ENCODE data around the gene RUSF1.

RUSF1 gene

GRCh38 chr16:31529937-31530312 lies 21.7 kb upstream of the RUSF1 start:
- Histone ChIP-seq H3K4me1 (ENCODE audit: insufficient read depth, low read length) (no peaks in the 10 kb centered on the region), H2AFZ (ENCODE audit: low read depth, low read length) (no peak overlapping the region), H3K27me3 (ENCODE audit: insufficient read depth, low read length, poor library complexity) (peaks cover 4% of the 10 kb centered on the region), H3K9ac (ENCODE audit: low read depth, low read length) (no peak overlapping the region), H3K4me2 (ENCODE audit: insufficient read depth, low read length) (no peak overlapping the region), H4K20me1 (ENCODE audit: insufficient read depth, low read length) (no peaks in the 10 kb centered on the region), H3K36me3 (ENCODE audit: insufficient read depth, low read length) (no peaks in the 10 kb centered on the region), H3K4me3 (ENCODE audit: low read depth in 1 of 2, low read length in 2 of 2) (no peak overlapping the region), H3K9me3 (ENCODE audit: insufficient read depth, low read length, severe bottlenecking) (no peaks in the 10 kb centered on the region), H3K27ac (ENCODE audit: low read length) (no peak overlapping the region), H3K79me2 (ENCODE audit: insufficient read depth, low read length) (no peaks in the 10 kb centered on the region)
- DNase-seq = no peak
- no peak for TF ChIP-seq CTCF (IDR thresholded peaks at IDR 0.05; ENCODE audit: borderline replicate concordance, extremely low read depth, low read length, poor library complexity, severe bottlenecking)
- TF ChIP-seq EZH2 (IDR thresholded peaks at IDR 0.05; ENCODE audit: borderline replicate concordance, low read depth, low read length, severe bottlenecking) = no peak
- no peak for ATAC-seq (ENCODE audit: insufficient read depth, low read depth)

- H3K27me3 ChIP-seq (ENCODE audit: insufficient read depth, low read length, poor library complexity) = peaks cover 4% of the 10 kb centered on the region
- H4K20me1 ChIP-seq (ENCODE audit: insufficient read depth, low read length) = no peaks in the 10 kb centered on the region
- H2AFZ ChIP-seq (ENCODE audit: low read depth, low read length) = no peak overlapping the region
- ATAC-seq (ENCODE audit: insufficient read depth, low read depth) (no peak), DNase-seq (no peak)
- TF ChIP-seq CTCF (IDR thresholded peaks at IDR 0.05; ENCODE audit: borderline replicate concordance, extremely low read depth, low read length, poor library complexity, severe bottlenecking) (no peak), EZH2 (IDR thresholded peaks at IDR 0.05; ENCODE audit: borderline replicate concordance, low read depth, low read length, severe bottlenecking) (no peak)
- no peaks in the 10 kb centered on the region for H3K9me3 ChIP-seq (ENCODE audit: insufficient read depth, low read length, severe bottlenecking)
- no peaks in the 10 kb centered on the region for H3K79me2 ChIP-seq (ENCODE audit: insufficient read depth, low read length)
- no peaks in the 10 kb centered on the region for H3K36me3 ChIP-seq (ENCODE audit: insufficient read depth, low read length)
- H3K4me1 ChIP-seq (ENCODE audit: insufficient read depth, low read length) = no peaks in the 10 kb centered on the region
- H3K27ac ChIP-seq (ENCODE audit: low read length) = no peak overlapping the region
- no peak overlapping the region for H3K4me3 ChIP-seq (ENCODE audit: low read depth in 1 of 2, low read length in 2 of 2)
- H3K9ac ChIP-seq (ENCODE audit: low read depth, low read length) = no peak overlapping the region
- no peak overlapping the region for H3K4me2 ChIP-seq (ENCODE audit: insufficient read depth, low read length)
These were observed 21.1 kb upstream of the RUSF1 start for GRCh38 chr16:31529108-31529936.

- Histone ChIP-seq H3K4me1 (ENCODE audit: insufficient read depth, low read length) (no peaks in the 10 kb centered on the region), H3K36me3 (ENCODE audit: insufficient read depth, low read length) (no peaks in the 10 kb centered on the region), H3K4me3 (ENCODE audit: low read depth in 1 of 2, low read length in 2 of 2) (no peak overlapping the region), H3K79me2 (ENCODE audit: insufficient read depth, low read length) (no peaks in the 10 kb centered on the region), H3K9me3 (ENCODE audit: insufficient read depth, low read length, severe bottlenecking) (no peaks in the 10 kb centered on the region), H3K27ac (ENCODE audit: low read length) (no peak overlapping the region), H3K27me3 (ENCODE audit: insufficient read depth, low read length, poor library complexity) (peaks cover 4% of the 10 kb centered on the region), H2AFZ (ENCODE audit: low read depth, low read length) (no peak overlapping the region), H3K4me2 (ENCODE audit: insufficient read depth, low read length) (no peak overlapping the region), H3K9ac (ENCODE audit: low read depth, low read length) (no peak overlapping the region), H4K20me1 (ENCODE audit: insufficient read depth, low read length) (no peaks in the 10 kb centered on the region)
- DNase-seq (no peak), ATAC-seq (ENCODE audit: insufficient read depth, low read depth) (no peak)
- TF ChIP-seq EZH2 (IDR thresholded peaks at IDR 0.05; ENCODE audit: borderline replicate concordance, low read depth, low read length, severe bottlenecking) (no peak), CTCF (IDR thresholded peaks at IDR 0.05; ENCODE audit: borderline replicate concordance, extremely low read depth, low read length, poor library complexity, severe bottlenecking) (no peak)
These were observed 20.4 kb upstream of the RUSF1 start for GRCh38 chr16:31528523-31529107.

Measured in DND-41 (cell line).